Neuron (in vitro differentiated cells): ENCODE data around the gene TTC27.
"Not testable (repeated sequence)": the region's sequence is repeated elsewhere in the genome, so short reads cannot be mapped to it uniquely, and the experiment has no call there.

Source experiments
- H2AFZ ChIP-seq: one replicate; pipeline ENCODE4 v1.6.1; 2013; ENCODE audit warnings: low read depth, mild to moderate bottlenecking, inconsistent platforms, low read length, moderate library complexity
- H3K27me3 ChIP-seq: one replicate; pipeline ENCODE4 v1.6.1; 2013; ENCODE audit warnings: low read length; ENCODE audit not compliant: insufficient read depth
- H3K36me3 ChIP-seq: one replicate; pipeline ENCODE4 v1.6.1; 2013; ENCODE audit warnings: low read length; ENCODE audit not compliant: insufficient read depth
- H3K4me1 ChIP-seq: one replicate; pipeline ENCODE4 v1.6.1; 2013; ENCODE audit warnings: low read length; ENCODE audit not compliant: insufficient read depth
- H3K4me3 ChIP-seq: 2 replicates; pipeline ENCODE4 v1.5.1; 2013; ENCODE audit warnings: mild to moderate bottlenecking, low read length, moderate library complexity
- H3K9me3 ChIP-seq: one replicate; pipeline ENCODE4 v1.6.1; 2013; ENCODE audit warnings: low read length

The TTC27 gene

GRCh38 chr2:32715391-32715841 lies 87.6 kb downstream of the TTC27 start:
- Histone ChIP-seq H3K4me3 (no peak overlapping the region), H3K36me3 (peaks cover 2% of the 10 kb centered on the region), H2AFZ (no peak overlapping the region), H3K4me1 (no peaks in the 10 kb centered on the region), H3K27me3 (no peaks in the 10 kb centered on the region), H3K9me3 (no peaks in the 10 kb centered on the region)

GRCh38 chr2:32715981-32716380 lies 88.1 kb downstream of the TTC27 start:
- Histone ChIP-seq H3K9me3 (no peaks in the 10 kb centered on the region), H3K4me1 (no peaks in the 10 kb centered on the region), H3K36me3 (peaks cover 2% of the 10 kb centered on the region), H3K4me3 (no peak overlapping the region), H2AFZ (no peak overlapping the region), H3K27me3 (no peaks in the 10 kb centered on the region)

GRCh38 chr2:32716598-32716997 lies 88.7 kb downstream of the TTC27 start:
- H3K27me3 ChIP-seq: no peaks in the 10 kb centered on the region
- peaks cover 2% of the 10 kb centered on the region for H3K36me3 ChIP-seq
- no peaks in the 10 kb centered on the region for H3K4me1 ChIP-seq
- H3K4me3 ChIP-seq: no peak overlapping the region
- no peaks in the 10 kb centered on the region for H3K9me3 ChIP-seq
- no peak overlapping the region for H2AFZ ChIP-seq

GRCh38 chr2:32718752-32719151 lies 90.9 kb downstream of the TTC27 start:
- Histone ChIP-seq H2AFZ (no peak overlapping the region), H3K9me3 (no peaks in the 10 kb centered on the region), H3K4me3 (no peak overlapping the region), H3K27me3 (no peaks in the 10 kb centered on the region), H3K36me3 (no peaks in the 10 kb centered on the region), H3K4me1 (no peaks in the 10 kb centered on the region)

GRCh38 chr2:32719430-32719829 lies 91.6 kb downstream of the TTC27 start:
- no peak overlapping the region for H3K4me3 ChIP-seq
- no peaks in the 10 kb centered on the region for H3K27me3 ChIP-seq
- H3K4me1 ChIP-seq: no peaks in the 10 kb centered on the region
- H2AFZ ChIP-seq: no peak overlapping the region
- H3K9me3 ChIP-seq: no peaks in the 10 kb centered on the region
- H3K36me3 ChIP-seq: no peaks in the 10 kb centered on the region

- Histone ChIP-seq H3K9me3 (no peaks in the 10 kb centered on the region), H3K4me3 (no peak overlapping the region), H3K27me3 (no peaks in the 10 kb centered on the region)
Observed at GRCh38 chr2:32719933-32720716, 92.3 kb downstream of the TTC27 start.

GRCh38 chr2:32720771-32721170 lies 92.9 kb downstream of the TTC27 start:
- Histone ChIP-seq H3K4me3 (no peak overlapping the region), H3K27me3 (no peaks in the 10 kb centered on the region), H3K9me3 (no peaks in the 10 kb centered on the region), H3K36me3 (no peaks in the 10 kb centered on the region), H2AFZ (no peak overlapping the region), H3K4me1 (no peaks in the 10 kb centered on the region)

More at GRCh38 chr2:32719933-32720716, 92.3 kb downstream of the TTC27 start:
- H3K36me3 ChIP-seq: no peaks in the 10 kb centered on the region
- no peak overlapping the region for H2AFZ ChIP-seq
- no peaks in the 10 kb centered on the region for H3K4me1 ChIP-seq

- no peaks in the 10 kb centered on the region for H3K27me3 ChIP-seq
- H2AFZ ChIP-seq: no peak overlapping the region
- no peak overlapping the region for H3K4me3 ChIP-seq
- H3K4me1 ChIP-seq: no peaks in the 10 kb centered on the region
- H3K9me3 ChIP-seq: no peaks in the 10 kb centered on the region
- H3K36me3 ChIP-seq: no peaks in the 10 kb centered on the region
Observed at GRCh38 chr2:32721376-32721775, 93.5 kb downstream of the TTC27 start.

GRCh38 chr2:32723467-32724079 lies 95.7 kb downstream of the TTC27 start:
- H3K9me3 ChIP-seq: no peaks in the 10 kb centered on the region
- H2AFZ ChIP-seq: no peak overlapping the region
- H3K4me3 ChIP-seq: no peak overlapping the region
- H3K36me3 ChIP-seq: no peaks in the 10 kb centered on the region
- no peaks in the 10 kb centered on the region for H3K27me3 ChIP-seq
- H3K4me1 ChIP-seq: no peaks in the 10 kb centered on the region

GRCh38 chr2:32726678-32727077 lies 98.8 kb downstream of the TTC27 start:
- not testable (repeated sequence) for H3K4me3 ChIP-seq, H2AFZ ChIP-seq, H3K9me3 ChIP-seq, H3K27me3 ChIP-seq, H3K4me1 ChIP-seq, H3K36me3 ChIP-seq

- no peaks in the 10 kb centered on the region for H3K36me3 ChIP-seq
- peaks cover 1% of the 10 kb centered on the region for H3K4me1 ChIP-seq
- H2AFZ ChIP-seq: no peak overlapping the region
- no peaks in the 10 kb centered on the region for H3K9me3 ChIP-seq
- H3K27me3 ChIP-seq: no peaks in the 10 kb centered on the region
- no peak overlapping the region for H3K4me3 ChIP-seq
Observed at GRCh38 chr2:32727157-32727556, 99.3 kb downstream of the TTC27 start.

- H3K4me3 ChIP-seq, H3K4me1 ChIP-seq, H3K36me3 ChIP-seq, H3K27me3 ChIP-seq, H3K9me3 ChIP-seq, H2AFZ ChIP-seq: not testable (repeated sequence)
Observed at GRCh38 chr2:32730958-32731357, 103.1 kb downstream of the TTC27 start.

- H3K4me3 ChIP-seq: no peak overlapping the region
- peaks cover 1% of the 10 kb centered on the region for H3K4me1 ChIP-seq
- H2AFZ ChIP-seq: no peak overlapping the region
- no peaks in the 10 kb centered on the region for H3K27me3 ChIP-seq
- H3K9me3 ChIP-seq: no peaks in the 10 kb centered on the region
- H3K36me3 ChIP-seq: no peaks in the 10 kb centered on the region
Observed at GRCh38 chr2:32732120-32732519, 104.3 kb downstream of the TTC27 start.
